ENCODE results near the gene PPARD. TPM values are rescaled to one million over a fixed set of nuclear protein-coding genes. Genes with fewer than 3 reads are reported as not detected.

PPARD gene
- total RNA-seq, 2 donors from 2014 or later = 10.9 to 11.5 TPM

DNA sequence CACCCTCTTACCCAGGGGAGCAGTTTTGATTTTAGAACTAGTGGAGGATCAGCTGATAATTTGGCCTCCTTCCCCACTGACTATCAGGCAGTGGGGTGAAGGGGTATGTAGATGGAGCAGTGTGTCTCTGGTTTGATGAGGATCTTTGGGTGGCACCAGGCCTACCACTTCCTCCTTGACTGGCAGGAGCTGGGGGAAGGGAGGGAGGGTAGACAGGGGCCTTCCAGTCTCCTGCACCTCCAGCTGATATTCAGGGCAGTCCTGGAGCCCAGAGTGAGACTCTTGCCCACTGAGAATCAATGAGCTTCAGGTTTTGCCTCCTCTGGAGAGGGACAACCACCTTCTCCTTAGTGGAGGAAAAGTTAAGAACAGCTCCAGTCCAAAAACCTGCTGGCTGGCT is 41.5 kb upstream of the PPARD start:
- H3K36me3 ChIP-seq (ENCODE audit: control insufficient read depth, insufficient read depth, low read length) = peaks cover 3% of the 10 kb centered on the region
- H3K4me1 Mint-ChIP-seq = peaks cover 11% of the 10 kb centered on the region
- H3K36me3 Mint-ChIP-seq (ENCODE audit: low read depth) = peaks cover 4% of the 10 kb centered on the region
- H3K27me3 ChIP-seq (ENCODE audit: control insufficient read depth, insufficient read depth, low read length, poor library complexity, severe bottlenecking) = no peaks in the 10 kb centered on the region
- no peaks in the 10 kb centered on the region for H3K4me1 ChIP-seq (ENCODE audit: control insufficient read depth, insufficient read depth, low read length)
- no peak for TF ChIP-seq CTCF (conservative IDR thresholded peaks at IDR 0.05)
- H3K9ac ChIP-seq (ENCODE audit: extremely low read depth, low read length, poor library complexity, severe bottlenecking) = no peak overlapping the region
- no peak overlapping the region for H3K27ac Mint-ChIP-seq
- no peak overlapping the region for H3K27ac ChIP-seq (ENCODE audit: low read depth, low read length)
- H3K27me3 Mint-ChIP-seq (ENCODE audit: insufficient read depth) = no peaks in the 10 kb centered on the region
- H3K4me3 Mint-ChIP-seq = no peak overlapping the region
- no peak overlapping the region for H3K4me3 ChIP-seq (ENCODE audit: low read length)
- no peaks in the 10 kb centered on the region for H3K9me3 Mint-ChIP-seq
- no peak for DNase-seq
- H3K9me3 ChIP-seq (ENCODE audit: control insufficient read depth, low read length) = no peaks in the 10 kb centered on the region

DNA sequence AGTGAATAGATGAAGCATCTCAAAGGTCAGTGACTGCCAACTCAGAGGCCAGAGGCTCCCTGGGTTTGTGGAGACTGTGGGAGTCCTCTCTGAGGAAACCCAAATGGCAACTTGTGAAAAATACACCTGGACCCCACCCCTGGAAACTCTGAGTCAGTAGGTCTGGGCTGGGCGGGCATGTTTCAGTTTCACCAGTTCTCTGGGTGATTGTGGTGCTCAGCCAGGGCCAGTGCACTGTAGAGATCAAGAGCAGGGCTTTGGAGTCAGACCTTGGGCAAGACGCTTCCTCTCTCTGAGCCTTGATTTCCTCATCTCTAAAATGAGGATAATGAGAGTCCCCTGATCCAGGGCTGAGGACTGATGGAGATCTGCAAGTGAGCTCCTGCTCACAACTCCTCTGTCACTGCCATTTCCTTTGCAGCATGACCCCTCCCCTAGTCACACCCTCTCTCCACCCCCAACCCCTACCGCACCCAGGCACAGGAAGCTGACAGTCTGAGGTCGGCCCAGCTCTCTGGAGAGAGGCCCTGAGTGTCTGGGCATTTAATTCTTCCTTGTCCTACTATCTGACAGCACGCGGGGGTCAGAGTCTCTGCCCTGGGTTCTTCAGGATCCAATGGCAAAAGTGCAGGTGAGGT is 39.6 kb upstream of the PPARD start:
- WGBS, 2 experiments (ENCODE audit: insufficient coverage in 1 of 2, insufficient read length in 1 of 2) = 37 to 39% methylated on average over 3 to 6 of the region's 6 CpGs
- peaks cover 11% of the 10 kb centered on the region for H3K4me1 Mint-ChIP-seq
- no peak overlapping the region for H3K9ac ChIP-seq (ENCODE audit: extremely low read depth, low read length, poor library complexity, severe bottlenecking)
- H3K4me1 ChIP-seq (ENCODE audit: control insufficient read depth, insufficient read depth, low read length) = no peaks in the 10 kb centered on the region
- no peaks in the 10 kb centered on the region for H3K36me3 ChIP-seq (ENCODE audit: control insufficient read depth, insufficient read depth, low read length)
- no peak overlapping the region for H3K4me3 Mint-ChIP-seq
- TF ChIP-seq CTCF (conservative IDR thresholded peaks at IDR 0.05) = no peak
- DNase-seq = peak; percentile 89
- H3K9me3 Mint-ChIP-seq = no peaks in the 10 kb centered on the region
- peaks cover 1% of the 10 kb centered on the region for H3K27me3 Mint-ChIP-seq (ENCODE audit: insufficient read depth)
- H3K27me3 ChIP-seq (ENCODE audit: control insufficient read depth, insufficient read depth, low read length, poor library complexity, severe bottlenecking) = no peaks in the 10 kb centered on the region
- peak overlapping the region; percentile 27 for H3K27ac Mint-ChIP-seq
- peak overlapping the region; percentile 49 for H3K4me3 ChIP-seq (ENCODE audit: low read length)
- H3K27ac ChIP-seq (ENCODE audit: low read depth, low read length) = no peak overlapping the region
- no peaks in the 10 kb centered on the region for H3K36me3 Mint-ChIP-seq (ENCODE audit: low read depth)
- no peaks in the 10 kb centered on the region for H3K9me3 ChIP-seq (ENCODE audit: control insufficient read depth, low read length)

DNA sequence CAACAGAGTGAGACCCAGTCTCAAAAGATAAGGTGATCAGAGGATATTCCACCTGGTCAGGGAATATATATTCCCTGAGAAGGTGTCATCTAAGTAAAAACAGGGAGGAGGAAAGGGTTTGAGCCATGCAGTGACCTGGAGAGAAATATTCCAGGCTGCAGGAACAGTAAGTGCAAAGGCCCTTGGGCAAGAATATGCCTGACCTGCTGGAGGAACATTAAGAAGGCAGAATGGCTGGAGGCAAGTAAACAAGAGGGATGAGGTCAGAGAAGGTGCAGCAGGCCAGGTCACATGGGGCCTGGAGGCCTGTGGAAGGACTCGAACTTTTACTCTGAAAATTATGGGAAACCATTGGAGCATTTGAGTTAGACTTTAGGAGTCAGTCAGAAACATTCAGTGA is 38.1 kb upstream of the PPARD start:
- H3K4me1 ChIP-seq (ENCODE audit: control insufficient read depth, insufficient read depth, low read length) = no peaks in the 10 kb centered on the region
- H3K36me3 Mint-ChIP-seq (ENCODE audit: low read depth) = no peaks in the 10 kb centered on the region
- TF ChIP-seq CTCF (conservative IDR thresholded peaks at IDR 0.05) = no peak

More for the DNA sequence above, 38.1 kb upstream of the PPARD start:
- Mint-ChIP-seq H3K27ac (no peak overlapping the region), H3K4me1 (peaks cover 10% of the 10 kb centered on the region), H3K4me3 (no peak overlapping the region), H3K27me3 (ENCODE audit: insufficient read depth) (peaks cover 3% of the 10 kb centered on the region), H3K9me3 (no peaks in the 10 kb centered on the region)
- no peak overlapping the region for H3K4me3 ChIP-seq (ENCODE audit: low read length)
- no peak overlapping the region for H3K27ac ChIP-seq (ENCODE audit: low read depth, low read length)
- no peak overlapping the region for H3K9ac ChIP-seq (ENCODE audit: extremely low read depth, low read length, poor library complexity, severe bottlenecking)
- H3K36me3 ChIP-seq (ENCODE audit: control insufficient read depth, insufficient read depth, low read length) = no peaks in the 10 kb centered on the region
- no peaks in the 10 kb centered on the region for H3K27me3 ChIP-seq (ENCODE audit: control insufficient read depth, insufficient read depth, low read length, poor library complexity, severe bottlenecking)
- no peaks in the 10 kb centered on the region for H3K9me3 ChIP-seq (ENCODE audit: control insufficient read depth, low read length)
- DNase-seq = no peak
- 95 to 100% methylated on average over 1 of the region's 1 CpG for WGBS, 2 experiments (ENCODE audit: insufficient coverage in 1 of 2, insufficient read length in 1 of 2)
